ENCODE measurements around the gene KRT17. TPM values are rescaled to one million over a fixed set of nuclear protein-coding genes. Genes with fewer than 3 reads are reported as not detected.
"Not testable (repeated sequence)": the region's sequence is repeated elsewhere in the genome, so short reads cannot be mapped to it uniquely, and the experiment has no call there.

KRT17 gene
- total RNA-seq, 1 donor from 2014 or later: 258 TPM

DNA sequence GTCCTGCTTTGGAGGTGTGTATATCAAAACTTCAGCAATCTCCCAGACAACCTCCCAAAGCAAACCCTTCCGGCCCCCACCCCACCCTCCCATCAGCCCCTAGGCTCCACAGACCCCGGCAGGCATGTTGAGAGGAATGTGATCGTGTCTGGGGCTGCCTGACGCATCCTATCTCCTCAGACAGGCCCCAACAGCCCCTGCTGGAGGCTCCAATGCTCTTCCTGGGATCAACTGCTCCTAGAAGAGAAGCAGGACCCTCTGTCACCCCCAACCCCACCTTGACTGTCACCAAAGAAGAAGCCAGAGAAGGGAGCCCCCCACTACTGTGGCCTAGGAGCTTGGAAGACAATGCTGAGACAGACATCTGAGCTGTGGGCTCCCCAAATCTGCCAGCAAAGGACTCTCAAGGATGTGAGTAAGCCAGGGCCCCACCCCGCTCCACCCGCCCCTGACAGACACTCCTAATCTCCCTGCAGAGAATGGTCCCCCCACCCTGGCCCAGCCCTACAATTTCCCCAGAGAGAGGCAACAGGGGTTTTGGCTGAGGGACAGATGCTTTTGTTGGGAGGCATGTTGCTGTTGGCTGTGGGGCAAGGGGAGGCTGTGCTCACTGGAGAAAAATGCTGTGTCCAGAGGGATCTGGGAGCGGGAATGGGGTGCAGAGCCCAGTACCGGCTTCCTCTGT lies 36.1 kb downstream of the KRT17 start:
- peaks cover 18% of the 10 kb centered on the region for H3K27me3 Mint-ChIP-seq (ENCODE audit: low read depth)
- DNase-seq (ENCODE audit: low spot score): no peak
- no peak overlapping the region for H3K4me3 Mint-ChIP-seq (ENCODE audit: unreplicated experiment)
- H3K9me3 Mint-ChIP-seq (ENCODE audit: low read depth): peaks cover 5% of the 10 kb centered on the region
- H3K36me3 Mint-ChIP-seq (ENCODE audit: low read depth): peaks cover 4% of the 10 kb centered on the region
- H3K27ac Mint-ChIP-seq (ENCODE audit: unreplicated experiment): no peak overlapping the region
- TF ChIP-seq, protein P1, sequence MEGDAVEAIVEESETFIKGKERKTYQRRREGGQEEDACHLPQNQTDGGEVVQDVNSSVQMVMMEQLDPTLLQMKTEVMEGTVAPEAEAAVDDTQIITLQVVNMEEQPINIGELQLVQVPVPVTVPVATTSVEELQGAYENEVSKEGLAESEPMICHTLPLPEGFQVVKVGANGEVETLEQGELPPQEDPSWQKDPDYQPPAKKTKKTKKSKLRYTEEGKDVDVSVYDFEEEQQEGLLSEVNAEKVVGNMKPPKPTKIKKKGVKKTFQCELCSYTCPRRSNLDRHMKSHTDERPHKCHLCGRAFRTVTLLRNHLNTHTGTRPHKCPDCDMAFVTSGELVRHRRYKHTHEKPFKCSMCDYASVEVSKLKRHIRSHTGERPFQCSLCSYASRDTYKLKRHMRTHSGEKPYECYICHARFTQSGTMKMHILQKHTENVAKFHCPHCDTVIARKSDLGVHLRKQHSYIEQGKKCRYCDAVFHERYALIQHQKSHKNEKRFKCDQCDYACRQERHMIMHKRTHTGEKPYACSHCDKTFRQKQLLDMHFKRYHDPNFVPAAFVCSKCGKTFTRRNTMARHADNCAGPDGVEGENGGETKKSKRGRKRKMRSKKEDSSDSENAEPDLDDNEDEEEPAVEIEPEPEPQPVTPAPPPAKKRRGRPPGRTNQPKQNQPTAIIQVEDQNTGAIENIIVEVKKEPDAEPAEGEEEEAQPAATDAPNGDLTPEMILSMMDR (IDR thresholded peaks at IDR 0.05): no peak
- H3K4me1 Mint-ChIP-seq (ENCODE audit: low read depth): peaks cover 6% of the 10 kb centered on the region

DNA sequence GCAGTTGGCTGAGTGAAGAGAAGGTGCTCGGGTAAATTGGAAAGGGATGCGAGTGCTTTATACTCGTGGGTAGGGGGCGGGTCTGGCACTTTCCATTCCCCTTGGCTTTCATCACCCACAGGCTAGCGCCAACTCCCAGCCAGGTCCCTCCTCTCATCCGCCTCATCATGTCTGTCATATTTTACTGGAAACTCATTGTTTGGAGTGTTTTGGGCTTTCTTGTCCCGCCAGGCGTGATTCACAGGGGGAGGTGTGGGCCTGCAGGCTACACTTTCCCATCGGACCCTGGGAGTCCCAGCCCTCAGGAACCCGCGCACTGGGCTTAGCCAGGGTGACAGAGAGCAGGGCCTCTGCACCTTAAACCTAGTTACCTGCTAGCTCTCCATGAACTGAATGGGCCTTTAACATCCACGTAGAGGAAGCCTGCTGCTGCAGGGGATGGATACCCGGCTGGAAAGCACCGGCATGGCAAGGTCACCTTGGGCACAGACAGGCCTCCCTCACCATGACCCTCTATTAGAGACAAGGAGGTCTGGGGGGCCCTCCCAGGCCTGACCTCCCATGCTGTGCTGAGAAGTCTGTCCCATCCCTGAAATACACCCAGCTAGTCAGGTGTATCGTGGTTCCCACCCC lies 37.4 kb downstream of the KRT17 start, which contains the start of gene KRT14:
KRT14 (minus strand) TSS at position 33 of the 633 bp plus-strand sequence. CDS start 61 bp downstream, outside the sequence.
- Mint-ChIP-seq H3K27ac (ENCODE audit: unreplicated experiment) (no peak within 1 kb of the TSS), H3K9me3 (ENCODE audit: low read depth) (peaks cover 5% of the 10 kb centered on the region), H3K4me3 (ENCODE audit: unreplicated experiment) (no peak within 1 kb of the TSS), H3K27me3 (ENCODE audit: low read depth) (peaks cover 20% of the 10 kb centered on the region), H3K4me1 (ENCODE audit: low read depth) (peaks cover 6% of the 10 kb centered on the region), H3K36me3 (ENCODE audit: low read depth) (peaks cover 4% of the 10 kb centered on the region)
- no peak for DNase-seq (ENCODE audit: low spot score)
- TF ChIP-seq, protein P1 (IDR thresholded peaks at IDR 0.05): no peak

- TF ChIP-seq, protein P1 (IDR thresholded peaks at IDR 0.05): no peak
- Mint-ChIP-seq H3K9me3 (ENCODE audit: low read depth) (no peaks in the 10 kb centered on the region), H3K36me3 (ENCODE audit: low read depth) (no peaks in the 10 kb centered on the region), H3K4me3 (ENCODE audit: unreplicated experiment) (no peak overlapping the region), H3K27me3 (ENCODE audit: low read depth) (peaks cover 13% of the 10 kb centered on the region), H3K27ac (ENCODE audit: unreplicated experiment) (no peak overlapping the region), H3K4me1 (ENCODE audit: low read depth) (peaks cover 11% of the 10 kb centered on the region)
- no peak for DNase-seq (ENCODE audit: low spot score)
These were observed 38.9 kb downstream of the KRT17 start for GRCh38 chr17:41585301-41586056.

- H3K27ac Mint-ChIP-seq (ENCODE audit: unreplicated experiment): peak overlapping the region; percentile 45
- not testable (repeated sequence) for H3K9me3 Mint-ChIP-seq (ENCODE audit: low read depth)
These were observed 39.9 kb downstream of the KRT17 start for GRCh38 chr17:41584331-41584927.

GRCh38 chr17:41583137-41584127 lies 40.9 kb downstream of the KRT17 start:
- TF ChIP-seq, protein P1 (IDR thresholded peaks at IDR 0.05): no peak
- Mint-ChIP-seq H3K36me3 (ENCODE audit: low read depth) (no peaks in the 10 kb centered on the region), H3K9me3 (ENCODE audit: low read depth) (no peaks in the 10 kb centered on the region), H3K27ac (ENCODE audit: unreplicated experiment) (no peak overlapping the region), H3K27me3 (ENCODE audit: low read depth) (peaks cover 13% of the 10 kb centered on the region), H3K4me3 (ENCODE audit: unreplicated experiment) (no peak overlapping the region), H3K4me1 (ENCODE audit: low read depth) (peaks cover 11% of the 10 kb centered on the region)
- no peak for DNase-seq (ENCODE audit: low spot score)

More at GRCh38 chr17:41584331-41584927, 39.9 kb downstream of the KRT17 start:
- Mint-ChIP-seq H3K27me3 (ENCODE audit: low read depth) (peaks cover 11% of the 10 kb centered on the region), H3K4me1 (ENCODE audit: low read depth) (peaks cover 12% of the 10 kb centered on the region)
- not testable (repeated sequence) for DNase-seq (ENCODE audit: low spot score); H3K4me3 Mint-ChIP-seq (ENCODE audit: unreplicated experiment); H3K36me3 Mint-ChIP-seq (ENCODE audit: low read depth)

DNA sequence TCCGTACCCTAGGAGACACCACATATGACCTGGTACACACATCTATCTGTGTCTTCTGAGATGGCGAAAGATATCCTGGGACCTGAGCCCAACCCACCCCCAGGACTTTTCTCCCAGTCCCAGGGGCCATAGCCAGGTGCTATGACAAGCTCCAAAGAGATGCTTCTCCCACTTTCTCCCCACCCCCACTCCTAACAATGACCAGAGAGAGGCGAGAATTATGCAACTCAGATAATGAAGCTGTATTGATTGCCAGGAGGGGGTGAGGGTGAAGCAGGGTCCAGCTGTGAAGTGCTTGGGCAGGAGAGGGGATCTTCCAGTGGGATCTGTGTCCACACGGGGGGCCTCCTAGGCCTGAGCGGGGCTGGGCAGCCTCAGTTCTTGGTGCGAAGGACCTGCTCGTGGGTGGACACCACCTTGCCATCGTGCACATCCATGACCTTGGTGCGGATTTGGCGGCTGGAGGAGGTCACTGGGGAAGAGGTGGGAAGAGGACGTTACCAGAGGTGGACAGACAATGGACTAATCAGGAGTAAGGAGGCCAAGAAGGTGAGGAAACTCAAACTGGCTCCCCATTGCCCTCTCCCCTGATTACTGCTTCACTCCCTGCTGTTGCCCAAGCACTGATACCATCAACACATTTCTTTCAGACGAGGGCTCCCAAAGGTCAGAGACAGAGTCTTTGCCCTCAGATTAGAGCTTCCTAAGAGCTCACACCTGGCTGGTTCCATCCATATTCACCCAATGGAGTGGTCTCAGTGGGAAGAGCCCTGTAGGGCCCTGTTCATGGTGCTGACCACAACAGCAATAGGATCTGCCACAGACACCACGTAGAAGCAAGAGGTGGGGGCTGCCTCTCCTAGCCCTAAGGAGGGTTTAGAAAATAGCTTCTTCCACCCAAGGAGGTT lies 42.1 kb downstream of the KRT17 start:
- not testable (repeated sequence) for H3K36me3 Mint-ChIP-seq (ENCODE audit: low read depth); H3K9me3 Mint-ChIP-seq (ENCODE audit: low read depth)

More for the DNA sequence above, 42.1 kb downstream of the KRT17 start:
- not testable (repeated sequence) for H3K4me1 Mint-ChIP-seq (ENCODE audit: low read depth); H3K27ac Mint-ChIP-seq (ENCODE audit: unreplicated experiment); DNase-seq (ENCODE audit: low spot score); H3K4me3 Mint-ChIP-seq (ENCODE audit: unreplicated experiment)
- peaks cover 20% of the 10 kb centered on the region for H3K27me3 Mint-ChIP-seq (ENCODE audit: low read depth)

All from chondrocyte (in vitro differentiated cells).